H9 (cell line): ENCODE data around the gene DUOXA2. TPM values are rescaled to one million over a fixed set of nuclear protein-coding genes. Genes with fewer than 3 reads are reported as not detected.

Source experiments
- DNase-seq: peaks from one replicate; pipeline ENCODE4 v3.0.0-alpha.2; 2017
- H2AFZ ChIP-seq: one replicate; pipeline ENCODE4 v1.6.1; 2013; ENCODE audit warnings: mild to moderate bottlenecking, low read length, control low read depth, moderate library complexity
- H2AK5ac ChIP-seq: 2 replicates; pipeline ENCODE4 v1.6.1; 2013; ENCODE audit warnings: low read length, control low read depth, mixed read lengths; ENCODE audit not compliant: insufficient read length
- H2BK120ac ChIP-seq: one replicate; pipeline ENCODE4 v1.6.1; 2013; ENCODE audit warnings: low read depth, mild to moderate bottlenecking, low read length, control low read depth, inconsistent platforms; ENCODE audit not compliant: poor library complexity, severe bottlenecking
- H2BK12ac ChIP-seq: 2 replicates; pipeline ENCODE4 v1.6.1; 2013; ENCODE audit warnings: low read length, control low read depth, mixed read lengths, low read depth; ENCODE audit not compliant: insufficient read length
- H2BK15ac ChIP-seq: 2 replicates; pipeline ENCODE4 v1.6.1; 2013; ENCODE audit warnings: low read depth, low read length, control low read depth
- H2BK20ac ChIP-seq: one replicate; pipeline ENCODE4 v1.6.1; 2013; ENCODE audit warnings: low read depth, mild to moderate bottlenecking, low read length, control low read depth, inconsistent platforms; ENCODE audit not compliant: poor library complexity, severe bottlenecking
- H2BK5ac ChIP-seq: 2 replicates; pipeline ENCODE4 v1.6.1; 2013; ENCODE audit warnings: low read length, control low read depth, mixed read lengths; ENCODE audit not compliant: insufficient read length
- H3K14ac ChIP-seq: 2 replicates; pipeline ENCODE4 v1.6.1; 2013; ENCODE audit warnings: low read length, control low read depth; ENCODE audit not compliant: insufficient read depth
- H3K18ac ChIP-seq: 2 replicates; pipeline ENCODE4 v1.6.1; 2013; ENCODE audit warnings: low read depth, mild to moderate bottlenecking, mixed read lengths, low read length, control low read depth; ENCODE audit not compliant: insufficient read length
- H3K23ac ChIP-seq: 2 replicates; pipeline ENCODE4 v1.6.1; 2013; ENCODE audit warnings: low read length, control low read depth, mixed read lengths, low read depth; ENCODE audit not compliant: insufficient read length
- H3K23me2 ChIP-seq: 2 replicates; pipeline ENCODE4 v1.6.1; 2013; ENCODE audit warnings: low read depth, mild to moderate bottlenecking, mixed read lengths, low read length, control low read depth; ENCODE audit not compliant: insufficient read length, poor library complexity, severe bottlenecking
- H3K27ac ChIP-seq: 2 replicates; pipeline ENCODE4 v1.5.1; 2013; ENCODE audit warnings: low read length, control low read depth, mixed read lengths, low read depth; ENCODE audit not compliant: insufficient read length
- H3K27me3 ChIP-seq: 2 replicates; pipeline ENCODE4 v1.6.1; 2013; ENCODE audit warnings: low read length, control low read depth, inconsistent platforms; ENCODE audit not compliant: insufficient read depth
- H3K4ac ChIP-seq: 2 replicates; pipeline ENCODE4 v1.6.1; 2013; ENCODE audit warnings: low read depth, mild to moderate bottlenecking, control low read depth, inconsistent platforms, low read length, moderate library complexity
- H3K4me1 ChIP-seq: 2 replicates; pipeline ENCODE4 v1.6.1; 2013; ENCODE audit warnings: low read length, control low read depth, inconsistent platforms; ENCODE audit not compliant: insufficient read depth
- H3K4me2 ChIP-seq: 2 replicates; pipeline ENCODE4 v1.6.1; 2013; ENCODE audit warnings: low read length, control low read depth, mixed read lengths; ENCODE audit not compliant: insufficient read length, insufficient read depth
- H3K56ac ChIP-seq: 2 replicates; pipeline ENCODE4 v1.6.1; 2013; ENCODE audit warnings: low read depth, mild to moderate bottlenecking, mixed read lengths, low read length, control low read depth; ENCODE audit not compliant: insufficient read length
- H3K79me1 ChIP-seq: 2 replicates; pipeline ENCODE4 v1.6.1; 2013; ENCODE audit warnings: low read depth, mild to moderate bottlenecking, moderate library complexity, low read length, control low read depth, inconsistent platforms; ENCODE audit not compliant: insufficient read depth, poor library complexity, severe bottlenecking
- H3K79me2 ChIP-seq: 2 replicates; pipeline ENCODE4 v1.6.1; 2013; ENCODE audit warnings: low read length, control low read depth, inconsistent platforms; ENCODE audit not compliant: insufficient read depth
- H3K9ac ChIP-seq: 2 replicates; pipeline ENCODE4 v1.6.1; 2013; ENCODE audit warnings: low read length, control low read depth, mixed read lengths; ENCODE audit not compliant: insufficient read length; ENCODE audit errors: extremely low read depth
- H3K9me3 ChIP-seq: one replicate; pipeline ENCODE4 v1.6.1; 2013; ENCODE audit warnings: low read depth, low read length, inconsistent platforms; ENCODE audit not compliant: control insufficient read depth
- H3T11ph ChIP-seq: one replicate; pipeline ENCODE4 v1.6.1; 2013; ENCODE audit warnings: mild to moderate bottlenecking, low read length, control low read depth, inconsistent platforms
- H4K20me1 ChIP-seq: one replicate; pipeline ENCODE4 v1.6.1; 2013; ENCODE audit not compliant: control insufficient read depth, insufficient read length, insufficient read depth
- H4K5ac ChIP-seq: 2 replicates; pipeline ENCODE4 v1.6.1; 2013; ENCODE audit warnings: low read depth, mild to moderate bottlenecking, mixed read lengths, low read length, control low read depth; ENCODE audit not compliant: insufficient read length
- H4K8ac ChIP-seq: replicated peaks from 2 replicates; pipeline ENCODE4 v1.6.1; 2013; ENCODE audit warnings: low read length, control low read depth, mixed read lengths, low read depth; ENCODE audit not compliant: insufficient read length
- H4K91ac ChIP-seq: 2 replicates; pipeline ENCODE4 v1.6.1; 2013; ENCODE audit warnings: low read depth, mild to moderate bottlenecking, moderate library complexity, mixed read lengths, low read length, control low read depth; ENCODE audit not compliant: insufficient read length
- H3K27ac Mint-ChIP-seq, 3 experiments: 2 replicates in 2 of 3; 3 replicates in 1 of 3; pipeline ENCODE4 v1.8.0; 2020 to 2021; ENCODE audit warnings: mixed read lengths in 3 of 3, mild to moderate bottlenecking in 1 of 3, moderate library complexity in 1 of 3
- H3K27me3 Mint-ChIP-seq: 2 replicates; pipeline ENCODE4 v1.8.0; 2021; ENCODE audit warnings: low read depth, mild to moderate bottlenecking, moderate library complexity, mixed read lengths
- H3K36me3 Mint-ChIP-seq, 3 experiments: 2 replicates in 2 of 3; 3 replicates in 1 of 3; pipeline ENCODE4 v1.8.0; 2020 to 2021; ENCODE audit warnings: low read depth in 3 of 3, mixed read lengths in 3 of 3; ENCODE audit not compliant: insufficient read depth in 1 of 3
- H3K4me1 Mint-ChIP-seq, 2 experiments: 2 replicates each; pipeline ENCODE4 v1.8.0; 2020; ENCODE audit warnings: mixed read lengths in 2 of 2
- H3K4me3 Mint-ChIP-seq, 2 experiments: 2 replicates in 1 of 2; 3 replicates in 1 of 2; pipeline ENCODE4 v1.8.0; 2020 to 2021; ENCODE audit warnings: mild to moderate bottlenecking in 2 of 2, mixed read lengths in 2 of 2, moderate library complexity in 1 of 2
- H3K9me3 Mint-ChIP-seq, 2 experiments: 2 replicates in 1 of 2; 3 replicates in 1 of 2; pipeline ENCODE4 v1.8.0; 2020; ENCODE audit warnings: mild to moderate bottlenecking in 2 of 2, mixed read lengths in 2 of 2, moderate library complexity in 1 of 2
- CTCF ChIP-seq: fragments of 200-600 bp; sonication (generic); conservative IDR thresholded peaks from 3 replicates; pipeline ENCODE4 v1.8.0; 2021; ENCODE audit warnings: antibody characterized with exemption, mild to moderate bottlenecking
- total RNA-seq: library from RNA; stranded (reverse); gene quantifications from 2 replicates; pipeline ENCODE4 v1.2.1, GENCODE V29; 2021

Gene DUOXA2
- total RNA-seq, 1 experiment from 2014 or later, result not detected

GRCh38 chr15:45123397-45123796 lies 9.3 kb downstream of the DUOXA2 start:
- Histone ChIP-seq H2BK5ac (no peak overlapping the region), H3K9ac (no peak overlapping the region), H3K23ac (no peak overlapping the region), H3K18ac (no peak overlapping the region), H2BK12ac (no peak overlapping the region), H3K9me3 (no peaks in the 10 kb centered on the region), H4K91ac (no peak overlapping the region), H3T11ph (no peak overlapping the region), H2BK120ac (no peak overlapping the region), H3K27me3 (peaks cover 20% of the 10 kb centered on the region), H2BK20ac (no peak overlapping the region), H3K4me1 (no peaks in the 10 kb centered on the region), H3K79me1 (no peaks in the 10 kb centered on the region), H4K5ac (no peak overlapping the region), H3K79me2 (no peaks in the 10 kb centered on the region), H2AK5ac (no peak overlapping the region), H4K20me1 (no peaks in the 10 kb centered on the region), H2BK15ac (no peak overlapping the region), H3K4me2 (no peak overlapping the region), H3K27ac (no peak overlapping the region), H3K56ac (no peak overlapping the region), H3K23me2 (no peaks in the 10 kb centered on the region), H3K14ac (no peak overlapping the region), H2AFZ (no peak overlapping the region), H4K8ac (no peak overlapping the region), H3K4ac (no peak overlapping the region)
- H3K27ac Mint-ChIP-seq, result no peak overlapping the region
- peaks cover 79% of the 10 kb centered on the region for H3K27me3 Mint-ChIP-seq
- no peak for TF ChIP-seq CTCF
- DNase-seq, result no peak
- no peaks in the 10 kb centered on the region for H3K9me3 Mint-ChIP-seq
- no peak overlapping the region for H3K4me3 Mint-ChIP-seq
- peaks cover under 1 to 3% of the 10 kb centered on the region in 2 experiments; a peak in 2 of 4 replicates for H3K4me1 Mint-ChIP-seq
- no peaks in the 10 kb centered on the region; a peak in 1 of 7 replicates for H3K36me3 Mint-ChIP-seq
